ENCODE results near the gene ZMAT5.

- TF ChIP-seq PBX3 (IDR thresholded peaks at IDR 0.05; ENCODE audit: insufficient replicate concordance, low read depth, low read length), result no peak
- TF ChIP-seq ESRRA (IDR thresholded peaks at IDR 0.05; ENCODE audit: low read length), result no peak
- TF ChIP-seq SP1 (IDR thresholded peaks at IDR 0.05; ENCODE audit: low read depth, low read length), result no peak
- no peak for TF ChIP-seq CTCF (IDR thresholded peaks at IDR 0.05 in 2 of 3, conservative IDR thresholded peaks at IDR 0.05 in 1 of 3; ENCODE audit: control insufficient read depth in 2 of 3, extremely low read depth in 1 of 3, insufficient read depth in 1 of 3, low read depth in 3 of 3, low read length in 3 of 3)
- TF ChIP-seq HDGF (IDR thresholded peaks at IDR 0.05), result no peak
- TF ChIP-seq GABPA (IDR thresholded peaks at IDR 0.05; ENCODE audit: low read depth), result no peak
- TF ChIP-seq ZBED1 (IDR thresholded peaks at IDR 0.05; ENCODE audit: borderline replicate concordance), result no peak
- no peak for TF ChIP-seq CEBPB (IDR thresholded peaks at IDR 0.05; ENCODE audit: borderline replicate concordance in 1 of 2, low read depth in 2 of 2, low read length in 2 of 2)
- no peak for TF ChIP-seq EP300 (IDR thresholded peaks at IDR 0.05; ENCODE audit: borderline replicate concordance in 1 of 2, control insufficient read depth in 1 of 2, low read depth in 2 of 2, low read length in 2 of 2)
- TF ChIP-seq CREB1 (IDR thresholded peaks at IDR 0.05; ENCODE audit: low read depth), result no peak
- TF ChIP-seq USF2 (IDR thresholded peaks at IDR 0.05; ENCODE audit: borderline replicate concordance, low read depth, low read length), result no peak
- no peak for TF ChIP-seq CHD2 (IDR thresholded peaks at IDR 0.05; ENCODE audit: borderline replicate concordance, low read depth, low read length)
- TF ChIP-seq EZH2 (IDR thresholded peaks at IDR 0.05; ENCODE audit: borderline replicate concordance, control insufficient read depth, low read depth, low read length), result no peak
- TF ChIP-seq RAD21 (IDR thresholded peaks at IDR 0.05; ENCODE audit: insufficient read depth, low read depth, low read length), result no peak
These were observed 47.6 kb downstream of the ZMAT5 start for GRCh38 chr22:29718949-29719898.

Measured in GM12878 (cell line).